Bronchial epithelial cell (primary cell): ENCODE data around the gene ZFYVE9. TPM values are rescaled to one million over a fixed set of nuclear protein-coding genes. Genes with fewer than 3 reads are reported as not detected.

Source experiments
- DNase-seq: peaks from one replicate; pipeline ENCODE4 v3.0.0-alpha.2; 2010; ENCODE audit warnings: low read depth
- FAIRE-seq: peaks from 2 replicates; lab custom pipeline; 2011; peaks lifted over from hg19 to GRCh38; lab: Jason Lieb, UNC
- H3K27me3 ChIP-seq: 2 replicates; pipeline ENCODE4 v1.5.1; 2011; ENCODE audit warnings: low read length; ENCODE audit not compliant: control insufficient read depth, insufficient read depth
- H3K36me3 ChIP-seq: 2 replicates; pipeline ENCODE4 v1.5.1; 2011; ENCODE audit warnings: low read length; ENCODE audit not compliant: control insufficient read depth, insufficient read depth
- H3K4me3 ChIP-seq: 2 replicates; pipeline ENCODE4 v1.5.1; 2011; ENCODE audit warnings: mild to moderate bottlenecking, low read depth, low read length, control low read depth
- CTCF ChIP-seq: IDR thresholded peaks from 2 replicates; pipeline ENCODE4 v1.5.1; 2011; ENCODE audit warnings: mild to moderate bottlenecking, moderate library complexity, low read length, control low read depth, inconsistent platforms; ENCODE audit not compliant: insufficient read depth, severe bottlenecking
- total RNA-seq: library from RNA; depleted of rRNA; stranded (reverse); fragments of >200 nt; gene quantifications from 2 replicates; pipeline ENCODE4 v1.2.1, GENCODE V29; 2014

ZFYVE9 gene
- total RNA-seq, 1 donor from 2014 or later: 44.8 TPM

GRCh38 chr1:52360595-52360968 is 218.7 kb downstream of the ZFYVE9 start:
- H3K36me3 ChIP-seq: peaks cover 64% of the 10 kb centered on the region
- peak; percentile 28 for FAIRE-seq
- no peak for TF ChIP-seq CTCF

GRCh38 chr1:52364235-52364839 is 222.4 kb downstream of the ZFYVE9 start:
- H3K27me3 ChIP-seq: no peaks in the 10 kb centered on the region
- H3K4me3 ChIP-seq: no peak overlapping the region
- H3K36me3 ChIP-seq: peaks cover 31% of the 10 kb centered on the region
- FAIRE-seq (no peak), DNase-seq (no peak)
- no peak for TF ChIP-seq CTCF

More at GRCh38 chr1:52360595-52360968, 218.7 kb downstream of the ZFYVE9 start:
- no peak for DNase-seq
- no peak overlapping the region for H3K4me3 ChIP-seq
- H3K27me3 ChIP-seq: no peaks in the 10 kb centered on the region

GRCh38 chr1:52365071-52365745 is 223.3 kb downstream of the ZFYVE9 start:
- no peak for TF ChIP-seq CTCF
- Histone ChIP-seq H3K36me3 (peaks cover 22% of the 10 kb centered on the region), H3K27me3 (no peaks in the 10 kb centered on the region), H3K4me3 (peak overlapping the region; percentile 93)
- FAIRE-seq (no peak), DNase-seq (peak; percentile 71)

GRCh38 chr1:52365746-52366516 is 224.0 kb downstream of the ZFYVE9 start, which contains the start of gene CC2D1B:
TSS of gene CC2D1B (minus strand) at chr1:52366205. CDS start at chr1:52364620, 1,585 bp downstream.
- FAIRE-seq: no peak

GRCh38 chr1:52366517-52366827 is 224.6 kb downstream of the ZFYVE9 start:
- no peaks in the 10 kb centered on the region for H3K27me3 ChIP-seq
- no peak for FAIRE-seq
- DNase-seq: no peak
- peak overlapping the region; percentile 93 for H3K4me3 ChIP-seq
- H3K36me3 ChIP-seq: peaks cover 10% of the 10 kb centered on the region
- no peak for TF ChIP-seq CTCF

More at GRCh38 chr1:52365746-52366516, 224.0 kb downstream of the ZFYVE9 start, which contains the start of gene CC2D1B:
- Histone ChIP-seq H3K27me3 (no peaks in the 10 kb centered on the region), H3K4me3 (peak within 1 kb of the TSS; percentile 93), H3K36me3 (peaks cover 15% of the 10 kb centered on the region)
- peak; percentile 95 for DNase-seq
- peak; percentile 12 for TF ChIP-seq CTCF
